ENCODE data around the gene SERTAD1.
"Not testable (repeated sequence)": the region's sequence is repeated elsewhere in the genome, so short reads cannot be mapped to it uniquely, and the experiment has no call there.

The SERTAD1 gene

DNA sequence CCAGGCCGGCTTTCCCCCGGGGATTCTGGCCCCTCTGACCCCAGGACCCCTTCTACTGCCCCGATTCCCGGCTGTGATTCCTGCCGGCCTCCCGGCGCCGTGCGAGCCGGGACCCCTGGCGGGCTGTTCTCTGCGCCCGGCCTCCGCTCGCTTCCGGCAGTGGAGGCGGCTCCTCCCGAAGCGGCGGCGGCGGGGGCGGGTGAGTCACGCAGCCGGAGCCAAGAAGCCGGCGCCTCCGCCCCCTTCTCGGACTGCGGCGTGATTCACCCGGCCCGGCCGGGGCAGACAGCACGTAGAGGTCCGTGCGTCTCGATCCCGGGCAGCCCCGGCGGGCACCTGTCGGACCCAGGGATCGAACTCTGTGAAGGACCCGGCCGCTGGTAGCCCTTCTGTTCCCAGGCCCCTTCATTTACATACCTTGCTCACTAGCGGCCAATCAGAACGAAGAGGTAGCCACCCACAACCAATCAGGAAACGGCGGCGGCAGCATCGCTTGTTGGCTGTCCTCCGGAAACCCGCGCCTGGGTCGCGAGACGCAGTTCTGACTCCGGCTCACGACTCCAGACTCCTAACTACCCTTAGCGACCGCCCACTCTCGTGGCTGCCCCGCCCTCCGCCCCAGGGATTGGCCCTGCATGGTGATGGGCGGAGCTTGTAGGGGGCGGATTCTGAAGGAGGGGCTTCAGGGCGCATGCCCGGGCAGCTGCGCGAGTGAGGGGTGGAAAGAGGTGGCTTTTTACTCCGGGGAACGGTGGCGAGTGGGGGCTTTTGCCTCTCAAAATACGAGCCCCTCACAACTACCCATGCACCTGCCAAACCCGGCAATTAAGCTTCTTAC lies at the start of gene SERTAD1:
Gene SERTAD1, minus strand, starts transcription at position 543 of the 838 bp plus-strand sequence. CDS start 2,446 bp downstream, outside the sequence.
- peak; percentile 99 to 100 for DNase-seq (ENCODE audit: low read depth in 2 of 2)

DNA sequence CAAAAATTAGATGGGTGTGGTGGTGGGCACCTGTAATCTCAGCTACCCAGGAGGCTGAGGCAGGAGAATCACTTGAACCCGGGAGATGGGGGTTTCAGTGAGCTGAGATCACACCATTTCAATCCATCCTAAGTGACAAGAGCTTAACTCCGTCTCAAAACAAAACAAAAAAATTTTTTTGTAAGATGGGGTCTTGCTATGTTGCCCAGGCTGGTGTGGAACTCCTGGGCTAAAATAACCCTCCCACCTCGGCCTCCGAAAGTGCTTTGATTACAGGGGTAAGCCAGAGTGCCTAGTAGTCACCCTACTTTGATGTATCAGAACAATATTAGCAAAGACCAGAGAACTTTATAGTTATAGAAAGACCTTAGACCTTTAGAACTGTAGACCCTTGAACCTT lies 48.9 kb upstream of the SERTAD1 start:
- no peak for DNase-seq (ENCODE audit: low read depth in 2 of 2)

DNA sequence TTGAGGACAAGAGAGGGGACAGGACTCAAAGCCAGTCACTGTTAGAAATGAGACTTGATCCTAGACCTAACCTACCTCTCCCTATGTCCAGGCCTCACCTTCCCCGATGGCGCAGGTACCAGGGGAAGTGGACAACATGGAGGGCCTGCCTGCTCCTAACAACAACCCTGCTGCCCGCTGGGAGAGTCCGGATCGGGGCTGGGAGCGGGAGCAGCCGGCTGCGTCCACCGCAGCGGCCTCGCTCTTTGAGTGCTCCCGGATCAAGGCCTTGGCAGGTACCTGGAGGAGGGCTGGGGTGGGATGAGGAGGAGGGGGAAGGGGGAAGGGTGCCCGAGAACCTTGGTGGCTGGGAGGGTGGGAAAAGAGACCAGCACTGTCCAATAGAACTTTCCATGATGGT lies 46.7 kb upstream of the SERTAD1 start:
- DNase-seq (ENCODE audit: low read depth in 2 of 2): no peak

GRCh38 chr19:40471111-40471510 lies 45.3 kb upstream of the SERTAD1 start:
- DNase-seq (ENCODE audit: low read depth in 2 of 2): no peak

DNA sequence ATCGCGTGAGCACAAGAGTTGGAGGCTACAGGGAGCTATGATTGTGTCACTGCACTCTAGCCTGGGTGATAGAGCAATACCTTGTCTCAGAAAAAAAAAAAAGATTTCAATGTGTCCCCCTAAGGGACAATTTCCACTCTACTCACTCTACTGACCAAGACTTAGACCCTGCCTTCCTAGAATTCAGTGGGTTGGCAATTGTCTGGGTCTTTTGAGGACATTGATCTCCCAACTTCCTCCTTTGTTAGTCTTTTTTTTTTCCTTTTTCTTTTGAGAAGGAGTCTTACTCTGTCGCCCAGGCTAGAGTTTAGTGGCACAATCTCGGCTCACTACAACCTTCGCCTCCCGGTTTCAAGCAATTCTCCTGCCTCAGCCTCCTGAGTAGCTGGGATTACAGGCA lies 43.2 kb upstream of the SERTAD1 start:
- no peak for DNase-seq (ENCODE audit: low read depth in 2 of 2)

- no peak for DNase-seq (ENCODE audit: low read depth in 2 of 2)
These were observed 41.4 kb upstream of the SERTAD1 start, which contains the start of gene SPTBN4 for GRCh38 chr19:40466985-40467734. TSS of gene SPTBN4 (plus strand) at chr19:40467001. CDS start at chr19:40472622, 5,621 bp downstream.

- DNase-seq (ENCODE audit: low read depth in 2 of 2): no peak
These were observed 40.6 kb upstream of the SERTAD1 start for GRCh38 chr19:40466219-40466984.

DNA sequence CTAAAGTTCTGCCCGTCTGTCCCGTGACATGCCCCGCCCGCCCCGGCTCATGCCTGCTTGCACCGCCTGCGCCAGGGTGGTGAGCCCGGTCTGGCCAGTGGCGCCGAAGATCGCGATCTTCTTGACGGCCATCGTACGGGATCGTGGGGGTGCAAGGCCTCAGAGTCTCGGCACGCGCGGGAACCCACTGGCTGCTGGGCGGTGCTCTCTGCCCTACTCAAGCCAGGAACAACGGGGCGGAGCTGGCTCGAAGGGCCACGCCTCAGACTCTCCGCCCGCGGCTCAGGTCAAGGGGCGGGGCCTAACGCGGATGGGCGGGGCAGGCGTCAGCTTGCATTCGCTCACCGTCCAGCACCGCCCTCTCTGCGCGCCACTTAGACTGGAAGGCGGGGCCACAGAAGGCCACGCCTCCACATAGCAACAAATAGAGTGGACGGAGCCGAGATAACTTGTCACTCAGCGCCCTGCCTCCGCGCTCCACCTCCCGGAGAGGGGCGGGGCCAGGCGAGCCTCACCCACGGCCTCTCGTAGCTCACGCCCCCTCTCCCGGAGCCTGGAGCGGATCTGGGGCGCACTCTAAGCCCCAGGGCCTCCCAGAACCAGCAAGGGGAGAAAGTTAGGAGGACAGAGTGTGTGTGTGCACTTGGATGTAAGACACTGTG lies 39.9 kb upstream of the SERTAD1 start, which contains the start of gene BLVRB:
Gene BLVRB, minus strand, starts transcription at position 189 of the 662 bp plus-strand sequence. Its CDS starts 57 bp downstream, at position 132.
- peak; percentile 99 to 100 for DNase-seq (ENCODE audit: low read depth in 2 of 2)

DNA sequence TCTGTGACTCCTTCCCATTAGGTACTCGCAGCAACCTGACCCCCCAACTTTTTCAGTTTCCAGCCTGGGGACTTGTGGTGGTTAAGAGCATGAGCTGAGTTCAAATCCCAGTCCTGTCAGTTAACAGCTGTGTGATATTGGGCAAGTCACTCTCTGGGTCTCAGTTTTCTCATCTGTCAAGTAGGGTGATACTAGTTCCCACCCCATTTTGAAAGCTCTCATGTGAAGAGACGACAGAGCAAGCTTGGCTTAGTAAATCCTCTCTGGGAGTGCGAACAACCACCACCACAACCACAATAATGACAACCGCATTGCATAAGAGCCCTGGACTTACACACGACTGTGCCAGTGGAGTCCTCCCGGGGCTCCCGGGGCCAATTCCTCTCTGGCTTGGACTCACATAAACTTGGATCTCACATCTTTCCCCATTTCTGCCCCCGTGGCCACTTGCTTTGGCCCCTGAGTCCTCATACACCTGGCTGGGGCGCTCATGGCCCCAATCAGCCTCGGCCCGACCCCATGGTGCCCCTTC lies 39.3 kb upstream of the SERTAD1 start:
- no peak for DNase-seq (ENCODE audit: low read depth in 2 of 2)

- peak in 1 of 2 donors; percentile 68 for DNase-seq (ENCODE audit: low read depth in 2 of 2)
These were observed 38.5 kb upstream of the SERTAD1 start for GRCh38 chr19:40464059-40465024.

DNA sequence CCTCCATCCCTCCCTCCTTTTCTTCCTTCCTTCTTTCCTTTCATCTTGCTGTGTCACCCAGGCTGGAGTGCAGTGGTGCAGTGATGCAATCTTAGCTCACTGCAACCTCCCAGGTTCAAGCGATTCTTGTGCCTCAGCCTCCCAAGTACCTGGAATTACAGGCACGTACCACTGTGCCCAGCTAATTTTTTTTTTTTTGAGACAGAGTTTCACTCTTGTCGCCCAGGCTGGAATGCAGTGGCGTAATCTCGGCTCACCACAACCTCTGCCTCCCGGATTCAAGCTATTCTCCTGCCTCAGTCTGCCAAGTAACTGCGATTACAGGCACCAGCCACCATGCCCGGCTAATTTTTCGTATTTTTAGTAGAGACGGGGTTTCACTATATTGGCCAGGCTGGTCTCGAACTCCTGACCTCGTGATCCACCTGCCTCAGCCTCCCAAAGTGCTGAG lies 37.8 kb upstream of the SERTAD1 start:
- not testable (repeated sequence) for DNase-seq (ENCODE audit: low read depth in 2 of 2)

GRCh38 chr19:40461669-40462221 lies 36.0 kb upstream of the SERTAD1 start:
- no peak for DNase-seq (ENCODE audit: low read depth in 2 of 2)

- no peak for DNase-seq (ENCODE audit: low read depth in 2 of 2)
These were observed 34.4 kb upstream of the SERTAD1 start for GRCh38 chr19:40460185-40460584.

DNA sequence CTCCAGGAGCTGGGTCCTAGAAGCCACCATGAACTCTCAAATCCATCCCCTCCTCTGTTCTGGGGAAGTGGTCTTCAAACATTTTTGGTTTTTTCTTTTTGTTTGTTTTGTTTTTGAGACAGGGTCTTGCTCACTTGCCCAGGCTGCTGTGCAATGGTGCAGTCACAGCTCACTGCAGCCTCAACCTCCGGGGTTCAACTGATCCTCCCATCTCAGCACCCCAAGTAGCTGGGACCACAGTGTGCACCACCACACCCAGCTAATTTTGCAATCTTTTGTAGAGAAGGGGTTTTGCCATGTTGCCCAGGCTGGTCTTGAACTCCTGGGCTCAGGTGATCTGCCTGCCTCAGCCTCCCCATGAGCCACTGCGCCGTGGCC lies 32.8 kb upstream of the SERTAD1 start:
- DNase-seq (ENCODE audit: low read depth in 2 of 2): no peak

DNA sequence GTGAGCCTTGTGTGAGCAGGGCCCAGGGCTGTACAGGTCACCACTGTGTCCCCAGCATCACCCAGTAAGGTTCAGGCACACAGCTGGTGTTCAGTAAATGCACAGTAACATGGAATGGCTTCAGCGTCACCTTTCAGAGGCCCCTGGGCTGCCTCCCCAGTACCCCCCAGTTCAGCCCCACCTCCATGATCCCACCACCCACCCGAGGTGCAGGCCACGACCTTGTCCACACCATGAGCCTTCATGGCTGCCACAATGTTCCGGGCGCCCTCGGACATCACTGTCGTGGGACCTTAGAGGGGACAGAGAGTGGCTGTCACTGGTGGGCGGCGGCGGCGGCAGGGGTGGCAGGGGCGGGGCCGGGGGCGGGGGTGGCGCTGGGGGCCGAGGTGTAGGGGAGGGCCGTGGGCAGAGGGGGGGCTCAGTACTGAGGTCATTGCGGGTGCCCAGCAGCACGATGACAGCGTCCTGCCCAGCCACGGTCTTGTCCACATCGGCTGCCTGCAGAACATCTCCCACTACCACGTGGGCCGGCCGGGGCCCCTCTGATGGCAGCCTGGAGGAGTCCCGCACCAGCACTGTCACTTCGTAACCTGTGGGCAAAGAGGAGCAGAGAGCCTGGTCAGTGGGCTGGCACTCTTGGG lies 32.3 kb upstream of the SERTAD1 start:
- no peak for DNase-seq (ENCODE audit: low read depth in 2 of 2)

GRCh38 chr19:40457048-40457447 lies 31.3 kb upstream of the SERTAD1 start:
- no peak for DNase-seq (ENCODE audit: low read depth in 2 of 2)

DNA sequence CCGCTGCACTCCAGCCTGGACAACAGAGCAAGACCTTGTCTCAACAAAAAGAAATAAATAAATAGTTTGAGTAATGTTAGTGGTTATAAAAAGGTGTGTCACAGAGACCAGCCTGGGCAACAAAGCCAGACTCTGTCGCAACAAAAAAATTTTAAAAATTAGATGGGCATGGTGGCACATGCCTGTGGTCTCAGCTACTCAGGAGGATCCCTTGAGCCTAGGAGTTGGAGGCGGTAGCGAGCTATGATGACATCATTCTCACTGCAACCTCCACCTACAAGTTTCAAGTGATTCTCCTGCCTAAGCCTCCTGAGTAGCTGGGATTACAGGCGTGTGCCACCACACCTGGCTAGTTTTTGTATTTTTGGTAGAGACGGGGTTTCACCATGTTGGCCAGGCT lies 28.2 kb upstream of the SERTAD1 start:
- DNase-seq (ENCODE audit: low read depth in 2 of 2): not testable (repeated sequence)

DNA sequence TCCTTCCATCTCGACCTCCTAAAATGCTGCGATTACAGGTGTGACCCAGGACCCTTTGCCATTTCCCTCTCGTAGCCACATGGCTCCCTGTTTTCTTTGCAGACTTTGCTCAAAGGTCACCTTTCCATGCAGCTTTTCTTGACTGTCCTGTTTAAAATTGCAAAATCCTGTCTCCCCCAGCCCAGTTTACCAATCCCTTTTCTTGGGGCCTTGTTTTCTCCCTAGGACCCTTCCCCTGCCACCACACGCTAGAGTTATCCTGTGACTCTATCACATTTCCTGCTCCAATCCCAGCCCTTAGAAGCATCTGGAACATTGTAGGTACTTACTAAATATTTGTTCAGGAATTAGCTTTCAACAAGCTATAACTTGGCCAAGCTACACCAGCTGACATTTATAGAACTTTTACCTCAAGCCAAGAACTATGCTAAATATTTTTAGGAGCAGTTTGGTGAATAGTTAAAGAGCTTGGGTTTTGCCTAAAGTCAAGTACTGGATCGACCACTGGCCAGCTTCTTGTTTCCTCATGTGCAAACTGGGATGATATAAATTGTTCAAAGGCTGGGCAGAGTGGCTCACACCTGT lies 27.5 kb upstream of the SERTAD1 start:
- no peak for DNase-seq (ENCODE audit: low read depth in 2 of 2)

GRCh38 chr19:40452016-40452415 lies 26.2 kb upstream of the SERTAD1 start:
- no peak for DNase-seq (ENCODE audit: low read depth in 2 of 2)
